H9 (cell line): Measurements from ENCODE around the gene PHF5A. TPM values are rescaled to one million over a fixed set of nuclear protein-coding genes. Genes with fewer than 3 reads are reported as not detected.

Experiments used
- DNase-seq: peaks from one replicate; pipeline ENCODE4 v3.0.0-alpha.2; 2017
- H2AFZ ChIP-seq: one replicate; pipeline ENCODE4 v1.6.1; 2013; ENCODE audit warnings: mild to moderate bottlenecking, low read length, control low read depth, moderate library complexity
- H2AK5ac ChIP-seq: 2 replicates; pipeline ENCODE4 v1.6.1; 2013; ENCODE audit warnings: low read length, control low read depth, mixed read lengths; ENCODE audit not compliant: insufficient read length
- H2BK120ac ChIP-seq: one replicate; pipeline ENCODE4 v1.6.1; 2013; ENCODE audit warnings: low read depth, mild to moderate bottlenecking, low read length, control low read depth, inconsistent platforms; ENCODE audit not compliant: poor library complexity, severe bottlenecking
- H2BK12ac ChIP-seq: 2 replicates; pipeline ENCODE4 v1.6.1; 2013; ENCODE audit warnings: low read length, control low read depth, mixed read lengths, low read depth; ENCODE audit not compliant: insufficient read length
- H2BK15ac ChIP-seq: 2 replicates; pipeline ENCODE4 v1.6.1; 2013; ENCODE audit warnings: low read depth, low read length, control low read depth
- H2BK20ac ChIP-seq: one replicate; pipeline ENCODE4 v1.6.1; 2013; ENCODE audit warnings: low read depth, mild to moderate bottlenecking, low read length, control low read depth, inconsistent platforms; ENCODE audit not compliant: poor library complexity, severe bottlenecking
- H2BK5ac ChIP-seq: 2 replicates; pipeline ENCODE4 v1.6.1; 2013; ENCODE audit warnings: low read length, control low read depth, mixed read lengths; ENCODE audit not compliant: insufficient read length
- H3K14ac ChIP-seq: 2 replicates; pipeline ENCODE4 v1.6.1; 2013; ENCODE audit warnings: low read length, control low read depth; ENCODE audit not compliant: insufficient read depth
- H3K18ac ChIP-seq: 2 replicates; pipeline ENCODE4 v1.6.1; 2013; ENCODE audit warnings: low read depth, mild to moderate bottlenecking, mixed read lengths, low read length, control low read depth; ENCODE audit not compliant: insufficient read length
- H3K23ac ChIP-seq: 2 replicates; pipeline ENCODE4 v1.6.1; 2013; ENCODE audit warnings: low read length, control low read depth, mixed read lengths, low read depth; ENCODE audit not compliant: insufficient read length
- H3K23me2 ChIP-seq: 2 replicates; pipeline ENCODE4 v1.6.1; 2013; ENCODE audit warnings: low read depth, mild to moderate bottlenecking, mixed read lengths, low read length, control low read depth; ENCODE audit not compliant: insufficient read length, poor library complexity, severe bottlenecking
- H3K27ac ChIP-seq: 2 replicates; pipeline ENCODE4 v1.5.1; 2013; ENCODE audit warnings: low read length, control low read depth, mixed read lengths, low read depth; ENCODE audit not compliant: insufficient read length
- H3K27me3 ChIP-seq: 2 replicates; pipeline ENCODE4 v1.6.1; 2013; ENCODE audit warnings: low read length, control low read depth, inconsistent platforms; ENCODE audit not compliant: insufficient read depth
- H3K4ac ChIP-seq: 2 replicates; pipeline ENCODE4 v1.6.1; 2013; ENCODE audit warnings: low read depth, mild to moderate bottlenecking, control low read depth, inconsistent platforms, low read length, moderate library complexity
- H3K4me1 ChIP-seq: 2 replicates; pipeline ENCODE4 v1.6.1; 2013; ENCODE audit warnings: low read length, control low read depth, inconsistent platforms; ENCODE audit not compliant: insufficient read depth
- H3K4me2 ChIP-seq: 2 replicates; pipeline ENCODE4 v1.6.1; 2013; ENCODE audit warnings: low read length, control low read depth, mixed read lengths; ENCODE audit not compliant: insufficient read length, insufficient read depth
- H3K56ac ChIP-seq: 2 replicates; pipeline ENCODE4 v1.6.1; 2013; ENCODE audit warnings: low read depth, mild to moderate bottlenecking, mixed read lengths, low read length, control low read depth; ENCODE audit not compliant: insufficient read length
- H3K79me1 ChIP-seq: 2 replicates; pipeline ENCODE4 v1.6.1; 2013; ENCODE audit warnings: low read depth, mild to moderate bottlenecking, moderate library complexity, low read length, control low read depth, inconsistent platforms; ENCODE audit not compliant: insufficient read depth, poor library complexity, severe bottlenecking
- H3K79me2 ChIP-seq: 2 replicates; pipeline ENCODE4 v1.6.1; 2013; ENCODE audit warnings: low read length, control low read depth, inconsistent platforms; ENCODE audit not compliant: insufficient read depth
- H3K9ac ChIP-seq: 2 replicates; pipeline ENCODE4 v1.6.1; 2013; ENCODE audit warnings: low read length, control low read depth, mixed read lengths; ENCODE audit not compliant: insufficient read length; ENCODE audit errors: extremely low read depth
- H3K9me3 ChIP-seq: one replicate; pipeline ENCODE4 v1.6.1; 2013; ENCODE audit warnings: low read depth, low read length, inconsistent platforms; ENCODE audit not compliant: control insufficient read depth
- H3T11ph ChIP-seq: one replicate; pipeline ENCODE4 v1.6.1; 2013; ENCODE audit warnings: mild to moderate bottlenecking, low read length, control low read depth, inconsistent platforms
- H4K20me1 ChIP-seq: one replicate; pipeline ENCODE4 v1.6.1; 2013; ENCODE audit not compliant: control insufficient read depth, insufficient read length, insufficient read depth
- H4K5ac ChIP-seq: 2 replicates; pipeline ENCODE4 v1.6.1; 2013; ENCODE audit warnings: low read depth, mild to moderate bottlenecking, mixed read lengths, low read length, control low read depth; ENCODE audit not compliant: insufficient read length
- H4K8ac ChIP-seq: replicated peaks from 2 replicates; pipeline ENCODE4 v1.6.1; 2013; ENCODE audit warnings: low read length, control low read depth, mixed read lengths, low read depth; ENCODE audit not compliant: insufficient read length
- H4K91ac ChIP-seq: 2 replicates; pipeline ENCODE4 v1.6.1; 2013; ENCODE audit warnings: low read depth, mild to moderate bottlenecking, moderate library complexity, mixed read lengths, low read length, control low read depth; ENCODE audit not compliant: insufficient read length
- H3K27ac Mint-ChIP-seq, 3 experiments: 2 replicates in 2 of 3; 3 replicates in 1 of 3; pipeline ENCODE4 v1.8.0; 2020 to 2021; ENCODE audit warnings: mixed read lengths in 3 of 3, mild to moderate bottlenecking in 1 of 3, moderate library complexity in 1 of 3
- H3K27me3 Mint-ChIP-seq: 2 replicates; pipeline ENCODE4 v1.8.0; 2021; ENCODE audit warnings: low read depth, mild to moderate bottlenecking, moderate library complexity, mixed read lengths
- H3K36me3 Mint-ChIP-seq, 3 experiments: 2 replicates in 2 of 3; 3 replicates in 1 of 3; pipeline ENCODE4 v1.8.0; 2020 to 2021; ENCODE audit warnings: low read depth in 3 of 3, mixed read lengths in 3 of 3; ENCODE audit not compliant: insufficient read depth in 1 of 3
- H3K4me1 Mint-ChIP-seq, 2 experiments: 2 replicates each; pipeline ENCODE4 v1.8.0; 2020; ENCODE audit warnings: mixed read lengths in 2 of 2
- H3K4me3 Mint-ChIP-seq, 2 experiments: 2 replicates in 1 of 2; 3 replicates in 1 of 2; pipeline ENCODE4 v1.8.0; 2020 to 2021; ENCODE audit warnings: mild to moderate bottlenecking in 2 of 2, mixed read lengths in 2 of 2, moderate library complexity in 1 of 2
- H3K9me3 Mint-ChIP-seq, 2 experiments: 2 replicates in 1 of 2; 3 replicates in 1 of 2; pipeline ENCODE4 v1.8.0; 2020; ENCODE audit warnings: mild to moderate bottlenecking in 2 of 2, mixed read lengths in 2 of 2, moderate library complexity in 1 of 2
- CTCF ChIP-seq: fragments of 200-600 bp; sonication (generic); conservative IDR thresholded peaks from 3 replicates; pipeline ENCODE4 v1.8.0; 2021; ENCODE audit warnings: antibody characterized with exemption, mild to moderate bottlenecking
- WGBS: extraction: QIAGEN DNeasy Blood & Tissue Kit; methylation state at CpG from one replicate; pipeline ENCODE4 v1.1.7; 2013; ENCODE audit warnings: missing lambda C conversion rate, low lambda C conversion rate, mixed read lengths; ENCODE audit not compliant: insufficient read length; ENCODE audit errors: extremely low coverage; 5-methylcytosine and 5-hydroxymethylcytosine counted together
- long read RNA-seq: library from polyadenylated mRNA; unstranded; transcript quantifications from one replicate; pipeline ENCODE4 v2.0.0, GENCODE V29; 2020
- total RNA-seq: library from RNA; stranded (reverse); gene quantifications from 2 replicates; pipeline ENCODE4 v1.2.1, GENCODE V29; 2021

Gene PHF5A
- total RNA-seq, result 114 and 128 TPM in 2 replicates
- long read RNA-seq, transcript PHF5A-201 (4 exons, 1,086 nt), result major isoform, 106 of 117 reads
- long read RNA-seq, partial matches to known transcripts, result 1 of 117 reads
- long read RNA-seq, other reads (novel, unspliced or antisense), result 8 of 117 reads

- Histone ChIP-seq H4K8ac (no peak within 1 kb of the TSS), H3K23ac (no peak within 1 kb of the TSS), H3K27ac (no peak within 1 kb of the TSS), H3K79me1 (peaks cover 6% of the 10 kb centered on the region), H3K18ac (peak within 1 kb of the TSS; percentile 95), H3T11ph (no peak within 1 kb of the TSS), H2BK5ac (peak within 1 kb of the TSS; percentile 51), H3K23me2 (peaks cover 3% of the 10 kb centered on the region), H4K20me1 (no peaks in the 10 kb centered on the region), H3K14ac (peak within 1 kb of the TSS; percentile 93), H3K4me1 (peaks cover 2% of the 10 kb centered on the region), H3K56ac (peak within 1 kb of the TSS; percentile 45), H2BK120ac (no peak within 1 kb of the TSS), H2BK20ac (no peak within 1 kb of the TSS), H2BK12ac (no peak within 1 kb of the TSS), H2AFZ (peak within 1 kb of the TSS; percentile 77), H3K27me3 (no peaks in the 10 kb centered on the region), H2BK15ac (no peak within 1 kb of the TSS), H2AK5ac (no peak within 1 kb of the TSS), H3K9ac (peak within 1 kb of the TSS; percentile 93), H4K5ac (peak within 1 kb of the TSS; percentile 27), H3K4ac (no peak within 1 kb of the TSS; the same call in 1 of the 2 replicates), H3K79me2 (peaks cover 25% of the 10 kb centered on the region), H4K91ac (no peak within 1 kb of the TSS), H3K4me2 (peak within 1 kb of the TSS; percentile 82), H3K9me3 (no peaks in the 10 kb centered on the region)
- no peaks in the 10 kb centered on the region for H3K27me3 Mint-ChIP-seq
- peaks cover 33 to 47% (median 44%) of the 10 kb centered on the region in 3 experiments for H3K36me3 Mint-ChIP-seq
- H3K4me3 Mint-ChIP-seq, result peak within 1 kb of the TSS; percentile 95 to 96
- no peak for TF ChIP-seq CTCF
- H3K27ac Mint-ChIP-seq, result peak within 1 kb of the TSS; percentile 100
- DNase-seq, result peak; percentile 96
- no CpG with 5 or more reads among the region's 51 CpGs for WGBS
- 0 out of 5 replicates have a peak, but pooled peaks cover 0 to 3% of the 10 kb centered on the region in 2 experiments for H3K9me3 Mint-ChIP-seq
- H3K4me1 Mint-ChIP-seq, result peaks cover 16 to 26% of the 10 kb centered on the region in 2 experiments
Measured at GRCh38 chr22:41468381-41469217, at the start of gene PHF5A, which contains the start of gene ACO2. TSS of gene PHF5A (minus strand) at chr22:41468692. CDS start at chr22:41468653, 39 bp downstream. TSS of gene ACO2 (plus strand) at chr22:41469117. CDS start at chr22:41469147, 30 bp downstream.
